Tibial artery (tissue), 4 donors: ENCODE results near the gene KCTD16.

Source experiments
- DNase-seq, 2 donors: peaks; one replicate each; pipeline ENCODE4 v3.0.0-alpha.2; 2019
- H3K27ac ChIP-seq, 2 donors: fragments of 200-600 bp; sonication (generic) in 1 of 2; 1 replicate in 1 of 2; 2 replicates in 1 of 2; pipeline ENCODE4 v1.5.1; 2018 to 2019; ENCODE audit warnings: mild to moderate bottlenecking in 1 of 2
- H3K27me3 ChIP-seq, 2 donors: fragments of 200-600 bp; sonication (generic) in 1 of 2; one replicate each; pipeline versions ENCODE4 v1.5.1 to v1.6.0; 2016 to 2019
- H3K36me3 ChIP-seq, 3 donors: fragments of 200-600 bp; sonication (generic) in 2 of 3; one replicate each; pipeline ENCODE4 v1.5.1; 2016 to 2019; ENCODE audit warnings: mild to moderate bottlenecking in 2 of 3
- H3K4me1 ChIP-seq, 4 donors: fragments of 200-600 bp; sonication (generic) in 2 of 4; 1 replicate in 3 of 4; 2 replicates in 1 of 4; pipeline ENCODE4 v1.5.1; 2016 to 2019
- H3K4me3 ChIP-seq, 2 donors: fragments of 200-600 bp; sonication (generic) in 1 of 2; 1 replicate in 1 of 2; 2 replicates in 1 of 2; pipeline ENCODE4 v1.5.1; 2018 to 2019; ENCODE audit warnings: mild to moderate bottlenecking in 2 of 2
- H3K9me3 ChIP-seq, 3 donors: fragments of 200-600 bp; sonication (generic) in 1 of 3; one replicate each; pipeline ENCODE4 v1.5.1; 2016 to 2019
- intact Hi-C: fragments of 100-400 bp; cut with DNase I; formaldehyde crosslinking; loops from one replicate; pipeline ENCODE4 v1.15.0; 2023; ENCODE audit warnings: low total_unique reads
- TF ChIP-seq, protein P1 (sequence below), 2 experiments: fragments of 200-600 bp in 1 of 2; fragments of 450-650 bp in 1 of 2; IDR thresholded peaks; one replicate each; pipeline ENCODE4 v1.5.1; 2017 to 2019; ENCODE audit warnings: antibody characterized with exemption in 2 of 2, mild to moderate bottlenecking in 1 of 2, moderate library complexity in 1 of 2

KCTD16 gene

DNA sequence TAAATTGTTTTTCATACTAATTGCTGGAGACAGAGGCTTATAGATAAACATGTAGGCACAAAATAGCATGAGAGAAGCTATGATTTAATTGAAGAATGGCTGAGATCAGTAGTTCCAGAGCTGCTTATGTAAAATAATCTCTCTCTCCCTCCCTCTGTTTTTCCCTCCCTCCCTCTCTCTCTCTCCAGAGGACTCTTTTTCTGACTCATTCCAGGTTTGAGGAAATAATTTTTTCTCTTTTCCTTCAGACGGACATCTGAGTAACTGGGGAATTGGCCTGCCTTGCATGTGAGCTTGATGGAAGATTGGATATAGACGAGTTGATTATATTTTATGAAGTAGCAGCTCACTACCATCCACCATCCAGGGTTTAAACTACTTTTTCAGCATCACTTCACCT, 35.5 kb downstream of the KCTD16 start:
- intact Hi-C loops = no loop called here
- Histone ChIP-seq H3K27me3 (no peaks in the 10 kb centered on the region), H3K4me1 (peaks cover 0 to 40% (median 15%) of the 10 kb centered on the region in 4 donors), H3K9me3 (no peaks in the 10 kb centered on the region), H3K36me3 (no peaks in the 10 kb centered on the region), H3K27ac (peak overlapping the region in 1 of 2 donors; percentile 60), H3K4me3 (peak overlapping the region in 1 of 2 donors; percentile 51)
- no peak for DNase-seq
- TF ChIP-seq, protein P1, sequence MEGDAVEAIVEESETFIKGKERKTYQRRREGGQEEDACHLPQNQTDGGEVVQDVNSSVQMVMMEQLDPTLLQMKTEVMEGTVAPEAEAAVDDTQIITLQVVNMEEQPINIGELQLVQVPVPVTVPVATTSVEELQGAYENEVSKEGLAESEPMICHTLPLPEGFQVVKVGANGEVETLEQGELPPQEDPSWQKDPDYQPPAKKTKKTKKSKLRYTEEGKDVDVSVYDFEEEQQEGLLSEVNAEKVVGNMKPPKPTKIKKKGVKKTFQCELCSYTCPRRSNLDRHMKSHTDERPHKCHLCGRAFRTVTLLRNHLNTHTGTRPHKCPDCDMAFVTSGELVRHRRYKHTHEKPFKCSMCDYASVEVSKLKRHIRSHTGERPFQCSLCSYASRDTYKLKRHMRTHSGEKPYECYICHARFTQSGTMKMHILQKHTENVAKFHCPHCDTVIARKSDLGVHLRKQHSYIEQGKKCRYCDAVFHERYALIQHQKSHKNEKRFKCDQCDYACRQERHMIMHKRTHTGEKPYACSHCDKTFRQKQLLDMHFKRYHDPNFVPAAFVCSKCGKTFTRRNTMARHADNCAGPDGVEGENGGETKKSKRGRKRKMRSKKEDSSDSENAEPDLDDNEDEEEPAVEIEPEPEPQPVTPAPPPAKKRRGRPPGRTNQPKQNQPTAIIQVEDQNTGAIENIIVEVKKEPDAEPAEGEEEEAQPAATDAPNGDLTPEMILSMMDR (IDR thresholded peaks at IDR 0.05) = no peak

DNA sequence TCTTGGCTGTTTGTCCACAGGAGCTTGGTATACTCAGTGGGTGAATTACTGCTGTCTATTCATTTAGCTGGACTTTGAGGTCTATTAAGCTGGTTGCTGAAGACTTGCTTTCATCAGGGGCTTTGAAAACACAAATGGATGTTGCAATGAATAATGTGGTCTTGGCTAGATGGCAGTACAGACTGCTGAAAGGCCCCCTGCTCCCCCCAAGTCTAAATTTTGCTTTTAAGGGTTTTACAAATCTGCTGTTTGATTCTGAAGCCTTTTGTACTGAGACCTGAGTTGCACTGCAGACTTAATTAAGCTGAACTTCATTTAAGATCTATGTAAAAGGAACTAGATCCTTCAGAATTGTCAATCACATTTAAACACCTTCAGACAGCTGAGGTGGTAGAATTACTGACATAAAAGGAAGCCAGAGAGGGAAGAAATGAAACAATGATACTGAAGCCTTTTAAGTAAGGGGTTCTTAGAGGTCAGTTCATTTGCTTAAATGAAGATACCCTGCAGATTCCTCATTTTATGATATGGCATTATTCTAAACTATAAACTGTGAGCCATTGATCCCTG, 37.3 kb downstream of the KCTD16 start:
- no peaks in the 10 kb centered on the region for H3K27me3 ChIP-seq
- H3K4me1 ChIP-seq = peaks cover 0 to 40% (median 15%) of the 10 kb centered on the region in 4 donors
- TF ChIP-seq, protein P1 (IDR thresholded peaks at IDR 0.05) = no peak
- H3K27ac ChIP-seq = no peak overlapping the region
- intact Hi-C loops = no loop called here
- H3K4me3 ChIP-seq = no peak overlapping the region
- H3K9me3 ChIP-seq = no peaks in the 10 kb centered on the region
- H3K36me3 ChIP-seq = no peaks in the 10 kb centered on the region
- DNase-seq = no peak

DNA sequence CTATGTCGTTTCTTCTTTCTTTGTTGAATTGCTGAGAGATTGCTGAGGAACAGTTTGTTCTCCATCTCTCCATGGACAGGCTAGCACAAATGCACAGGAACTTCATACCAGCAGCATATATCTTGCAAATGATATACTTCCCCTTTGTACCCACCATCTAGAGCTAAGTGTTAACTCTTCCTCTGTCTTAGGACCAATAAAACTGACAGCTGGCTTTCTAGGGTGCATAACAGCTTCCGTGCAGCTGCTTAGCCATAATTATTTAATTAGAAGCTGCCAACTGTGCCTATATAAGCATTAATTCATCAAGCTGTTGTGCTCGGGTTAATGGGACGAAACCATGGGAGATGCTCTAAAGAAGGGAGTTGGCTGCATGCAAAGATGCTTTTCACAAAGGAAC, 38.7 kb downstream of the KCTD16 start:
- TF ChIP-seq, protein P1 (IDR thresholded peaks at IDR 0.05) = no peak
- Histone ChIP-seq H3K4me1 (peaks cover 0 to 34% (median 15%) of the 10 kb centered on the region in 4 donors), H3K4me3 (no peak overlapping the region), H3K9me3 (no peaks in the 10 kb centered on the region), H3K36me3 (no peaks in the 10 kb centered on the region), H3K27ac (no peak overlapping the region), H3K27me3 (no peaks in the 10 kb centered on the region)
- intact Hi-C loops = no loop called here
- DNase-seq = no peak

DNA sequence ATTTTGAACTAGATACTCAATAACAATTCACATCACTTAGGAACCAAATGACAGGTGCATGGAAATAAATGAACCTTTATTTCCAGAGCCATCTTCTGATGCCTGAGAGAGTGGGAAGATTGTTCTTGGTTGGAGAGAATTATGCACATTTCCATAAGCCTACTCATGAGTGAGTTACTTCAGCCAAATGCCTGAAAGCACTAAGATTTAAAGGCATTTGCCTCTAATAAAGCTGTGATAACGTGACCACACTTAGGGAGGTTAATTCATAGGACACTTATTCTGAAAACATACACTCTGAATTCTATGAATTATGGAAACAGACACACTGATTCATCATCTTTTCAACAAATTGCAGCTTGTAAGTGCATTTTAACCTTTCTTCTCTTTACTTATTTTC, 40.0 kb downstream of the KCTD16 start:
- TF ChIP-seq, protein P1 (IDR thresholded peaks at IDR 0.05) = no peak
- no peak overlapping the region for H3K4me3 ChIP-seq
- no peak for DNase-seq

DNA sequence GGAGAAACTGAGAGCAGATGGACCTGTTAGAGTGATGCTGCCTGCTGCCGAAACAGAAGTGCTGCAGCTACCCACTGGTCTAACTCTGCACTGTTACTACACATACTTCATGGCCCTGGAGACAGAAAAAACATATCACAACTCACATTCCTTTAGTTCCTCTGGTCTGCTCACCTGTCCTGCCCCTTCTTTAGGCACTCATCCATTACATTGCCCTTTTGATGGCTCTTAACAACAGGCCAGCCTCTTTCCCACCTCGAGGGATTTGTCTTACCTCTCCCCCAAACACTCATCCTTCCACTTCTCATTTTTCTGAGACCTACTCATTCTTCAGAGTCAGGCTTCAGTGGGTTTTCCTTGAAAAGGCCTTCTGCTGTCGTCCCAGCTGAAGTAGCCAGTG, 49.2 kb downstream of the KCTD16 start:
- Histone ChIP-seq H3K9me3 (no peaks in the 10 kb centered on the region), H3K4me3 (no peak overlapping the region), H3K36me3 (no peaks in the 10 kb centered on the region), H3K27ac (no peak overlapping the region), H3K4me1 (no peaks in the 10 kb centered on the region), H3K27me3 (no peaks in the 10 kb centered on the region)
- TF ChIP-seq, protein P1 (IDR thresholded peaks at IDR 0.05) = no peak
- intact Hi-C loops = no loop called here
- DNase-seq = no peak

More for the DNA sequence above, 40.0 kb downstream of the KCTD16 start:
- H3K36me3 ChIP-seq = no peaks in the 10 kb centered on the region
- no peaks in the 10 kb centered on the region for H3K27me3 ChIP-seq
- peaks cover 0 to 24% (median 6%) of the 10 kb centered on the region in 4 donors for H3K4me1 ChIP-seq
- intact Hi-C loops = no loop called here
- H3K9me3 ChIP-seq = no peaks in the 10 kb centered on the region
- no peak overlapping the region for H3K27ac ChIP-seq
